GM12865 (cell line): ENCODE results near the gene ZNF598.
"Not testable (repeated sequence)": the region's sequence is repeated elsewhere in the genome, so short reads cannot be mapped to it uniquely, and the experiment has no call there.

Experiments used
- DNase-seq: peaks from one replicate; pipeline ENCODE4 v3.0.0; 2010; ENCODE audit warnings: low read depth
- H3K4me3 ChIP-seq: 2 replicates; pipeline ENCODE4 v1.5.1; 2011; ENCODE audit warnings: mild to moderate bottlenecking, low read depth, low read length, control low read depth
- TF ChIP-seq, protein P1 (sequence below): IDR thresholded peaks from 2 replicates; pipeline ENCODE4 v1.5.1; 2011; ENCODE audit warnings: low read length, control low read depth, low read depth, inconsistent platforms; ENCODE audit not compliant: insufficient read depth; ENCODE audit errors: missing control alignments

ZNF598 gene

DNA sequence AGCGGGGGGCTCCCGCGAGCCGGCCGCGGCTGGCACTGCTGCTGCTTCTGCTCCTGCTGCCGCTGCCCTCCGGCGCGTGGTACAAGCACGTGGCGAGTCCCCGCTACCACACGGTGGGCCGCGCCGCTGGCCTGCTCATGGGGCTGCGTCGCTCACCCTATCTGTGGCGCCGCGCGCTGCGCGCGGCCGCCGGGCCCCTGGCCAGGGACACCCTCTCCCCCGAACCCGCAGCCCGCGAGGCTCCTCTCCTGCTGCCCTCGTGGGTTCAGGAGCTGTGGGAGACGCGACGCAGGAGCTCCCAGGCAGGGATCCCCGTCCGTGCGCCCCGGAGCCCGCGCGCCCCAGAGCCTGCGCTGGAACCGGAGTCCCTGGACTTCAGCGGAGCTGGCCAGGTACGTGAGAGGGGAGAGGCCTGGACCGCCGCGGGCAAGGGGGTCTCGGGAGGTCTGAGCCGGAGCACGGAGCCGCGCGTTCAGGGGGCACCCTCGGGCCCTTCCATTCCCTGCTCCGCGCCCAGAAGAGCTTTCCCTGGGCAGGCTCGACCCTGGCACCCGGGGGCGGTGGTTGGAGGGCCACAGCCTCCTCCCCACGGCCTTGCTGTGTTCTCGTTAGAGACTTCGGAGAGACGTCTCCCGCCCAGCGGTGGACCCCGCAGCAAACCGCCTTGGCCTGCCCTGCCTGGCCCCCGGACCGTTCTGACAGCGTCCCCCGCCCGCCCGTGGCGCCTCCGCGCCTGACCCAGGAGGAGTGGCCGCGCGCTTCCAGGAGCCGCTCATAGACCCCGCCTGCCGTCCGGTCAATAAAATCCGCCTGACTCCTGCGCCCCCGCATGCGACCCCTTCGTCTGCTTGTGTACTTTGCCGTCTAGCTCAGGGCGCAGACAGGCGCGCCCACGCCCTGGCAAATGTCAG is 10.6 kb upstream of the ZNF598 start:
- H3K4me3 ChIP-seq = no peak overlapping the region
- TF ChIP-seq, protein P1, sequence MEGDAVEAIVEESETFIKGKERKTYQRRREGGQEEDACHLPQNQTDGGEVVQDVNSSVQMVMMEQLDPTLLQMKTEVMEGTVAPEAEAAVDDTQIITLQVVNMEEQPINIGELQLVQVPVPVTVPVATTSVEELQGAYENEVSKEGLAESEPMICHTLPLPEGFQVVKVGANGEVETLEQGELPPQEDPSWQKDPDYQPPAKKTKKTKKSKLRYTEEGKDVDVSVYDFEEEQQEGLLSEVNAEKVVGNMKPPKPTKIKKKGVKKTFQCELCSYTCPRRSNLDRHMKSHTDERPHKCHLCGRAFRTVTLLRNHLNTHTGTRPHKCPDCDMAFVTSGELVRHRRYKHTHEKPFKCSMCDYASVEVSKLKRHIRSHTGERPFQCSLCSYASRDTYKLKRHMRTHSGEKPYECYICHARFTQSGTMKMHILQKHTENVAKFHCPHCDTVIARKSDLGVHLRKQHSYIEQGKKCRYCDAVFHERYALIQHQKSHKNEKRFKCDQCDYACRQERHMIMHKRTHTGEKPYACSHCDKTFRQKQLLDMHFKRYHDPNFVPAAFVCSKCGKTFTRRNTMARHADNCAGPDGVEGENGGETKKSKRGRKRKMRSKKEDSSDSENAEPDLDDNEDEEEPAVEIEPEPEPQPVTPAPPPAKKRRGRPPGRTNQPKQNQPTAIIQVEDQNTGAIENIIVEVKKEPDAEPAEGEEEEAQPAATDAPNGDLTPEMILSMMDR = no peak
- no peak for DNase-seq

DNA sequence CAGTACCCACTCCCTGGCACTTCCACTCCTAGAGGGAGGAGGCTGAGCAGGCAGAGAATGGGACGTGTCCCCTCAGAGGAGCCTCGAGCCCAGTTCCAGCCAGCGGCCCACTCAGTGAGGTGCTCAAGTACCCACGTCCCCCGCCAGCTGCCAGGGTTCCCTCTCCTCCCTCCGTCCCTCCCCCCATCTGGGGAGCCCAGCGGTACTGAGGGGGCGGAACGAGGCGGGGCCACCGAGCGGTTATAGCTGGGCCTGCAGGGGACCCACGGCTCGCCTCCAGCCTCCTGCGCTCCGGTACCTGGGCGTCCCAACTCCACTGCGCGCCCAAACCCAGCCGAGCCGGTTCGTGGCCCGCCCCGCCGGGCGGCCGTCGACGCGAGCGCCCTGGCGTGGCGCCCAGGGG is 9.9 kb upstream of the ZNF598 start, which contains the start of gene NPW:
NPW (plus strand) TSS at position 268 of the 403 bp plus-strand sequence.
- TF ChIP-seq, protein P1 = no peak
- H3K4me3 ChIP-seq = no peak within 1 kb of the TSS
- DNase-seq = no peak

DNA sequence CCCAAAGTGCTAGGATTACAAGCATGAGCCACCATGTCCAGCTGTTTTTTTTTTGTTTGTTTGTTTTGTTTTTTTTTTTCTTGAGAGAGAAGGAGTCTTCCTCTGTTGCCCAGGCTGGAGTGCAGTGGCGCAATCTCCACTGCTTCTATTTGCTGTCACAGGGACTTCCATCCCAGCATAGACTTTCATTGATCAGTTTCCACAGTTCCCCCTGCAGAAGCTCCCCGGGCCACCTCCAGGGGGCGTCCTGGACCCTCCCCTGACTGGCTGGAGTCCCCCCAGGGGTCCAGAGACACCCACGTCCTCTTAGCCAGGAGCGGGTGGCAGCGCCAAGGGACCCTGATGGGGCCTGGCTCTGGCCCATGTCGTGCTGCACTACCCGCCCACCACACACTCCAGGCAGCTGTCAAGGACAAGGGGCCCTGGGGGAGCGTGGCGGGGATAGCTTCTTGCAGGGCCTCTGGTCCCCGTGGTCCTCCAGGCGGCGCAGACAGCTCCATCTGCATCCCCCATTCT is 6.8 kb upstream of the ZNF598 start:
- no peak overlapping the region for H3K4me3 ChIP-seq
- DNase-seq = no peak
- TF ChIP-seq, protein P1 = peak; percentile 40

DNA sequence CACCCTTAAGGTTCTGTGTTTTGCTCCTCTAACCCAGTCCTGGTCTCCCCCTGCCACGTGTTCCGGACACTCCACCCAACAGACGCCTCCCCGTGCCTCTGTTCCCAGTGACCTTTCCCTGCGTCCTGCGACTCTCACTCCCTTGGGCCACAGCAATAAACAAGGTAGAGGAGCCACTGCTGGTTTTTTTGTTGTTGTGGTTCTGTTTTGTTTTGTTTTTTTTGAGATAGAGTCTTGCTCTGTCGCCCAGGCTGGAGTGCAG is 6.3 kb upstream of the ZNF598 start:
- DNase-seq = no peak
- TF ChIP-seq, protein P1 = no peak
- H3K4me3 ChIP-seq = no peak overlapping the region

DNA sequence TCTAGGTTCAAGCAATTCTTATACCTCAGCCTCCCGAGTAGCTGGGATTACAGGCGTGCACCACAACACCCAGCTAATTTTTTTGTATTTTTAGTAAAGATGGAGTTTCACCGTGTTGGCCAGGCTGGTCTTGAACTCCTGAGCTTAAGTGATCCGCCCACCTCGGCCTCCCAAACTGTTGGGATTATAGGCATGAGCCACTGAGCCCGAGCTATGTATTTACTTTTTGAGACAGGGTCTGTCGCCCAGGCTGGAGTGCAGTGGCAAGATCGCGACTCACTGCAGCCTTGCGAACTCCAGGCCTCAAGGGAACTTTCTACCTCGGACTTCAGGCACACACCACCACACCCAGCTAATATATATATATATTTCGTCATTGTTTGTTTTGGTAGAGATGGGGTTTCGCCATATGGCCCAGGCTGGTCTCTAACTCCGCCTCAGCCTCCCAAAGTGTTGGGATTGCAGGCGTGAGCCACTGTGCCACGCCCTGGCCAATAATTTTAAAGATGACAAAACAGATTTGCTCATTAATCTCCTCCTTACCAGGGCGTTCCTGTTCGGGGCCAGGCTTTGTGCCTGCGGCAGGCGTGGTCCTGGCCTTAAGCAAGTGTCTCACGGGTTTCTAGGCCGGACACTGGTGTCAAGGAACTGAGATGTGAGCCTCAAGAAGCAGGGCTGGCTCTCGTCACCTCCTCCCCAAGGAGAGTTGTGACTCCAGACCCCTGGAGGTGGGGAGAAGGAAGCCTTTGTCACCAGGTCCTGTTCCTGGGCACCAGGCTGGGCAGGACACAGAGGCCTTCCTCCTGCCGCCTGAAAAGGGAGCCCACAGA is 5.7 kb upstream of the ZNF598 start:
- TF ChIP-seq, protein P1 = no peak
- no peak for DNase-seq
- H3K4me3 ChIP-seq = no peak overlapping the region

DNA sequence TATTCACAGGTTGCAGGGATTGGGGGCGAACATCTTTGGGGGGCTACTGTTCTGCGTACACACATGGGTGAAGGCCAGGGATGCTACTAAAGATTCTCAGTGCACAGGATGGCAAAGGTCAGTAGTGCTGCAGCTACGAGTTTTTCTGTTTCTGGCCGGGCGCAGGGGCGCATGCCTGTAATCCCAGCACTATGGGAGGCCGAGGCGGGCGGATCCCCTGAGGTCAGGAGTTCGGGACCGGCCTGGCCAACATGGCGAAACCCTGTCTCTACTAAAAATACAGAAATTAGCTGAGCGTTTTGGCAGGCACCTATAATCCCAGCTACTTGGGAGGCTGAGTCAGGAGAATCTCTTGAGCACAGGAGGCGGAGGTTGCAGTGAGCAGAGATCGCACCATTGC is 3.9 kb upstream of the ZNF598 start:
- TF ChIP-seq, protein P1 = no peak
- DNase-seq = no peak
- no peak overlapping the region for H3K4me3 ChIP-seq

DNA sequence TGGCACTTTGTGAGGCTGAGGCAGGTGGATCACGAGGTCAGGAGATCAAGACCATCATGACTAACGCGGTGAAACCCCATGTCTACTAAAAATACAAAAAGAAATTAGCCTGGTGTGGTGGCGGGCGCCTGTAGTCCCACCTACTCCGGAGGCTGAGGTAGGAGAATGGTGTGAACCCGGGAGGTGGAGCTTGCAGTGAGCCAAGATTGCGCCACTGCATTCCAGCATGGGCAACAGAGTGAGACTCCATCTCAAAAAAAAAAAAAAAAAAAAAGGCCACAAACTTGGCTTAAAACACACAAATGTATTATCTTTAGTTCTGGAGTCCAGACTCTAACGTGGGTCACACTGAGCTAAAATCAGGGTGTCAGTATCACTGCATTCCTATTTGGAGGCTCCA is 2.1 kb upstream of the ZNF598 start:
- H3K4me3 ChIP-seq, DNase-seq: not testable (repeated sequence)
